K562 (cell line): Measurements from ENCODE around the gene CD82. TPM values are rescaled to one million over a fixed set of nuclear protein-coding genes. Genes with fewer than 3 reads are reported as not detected.
A peak's percentile ranks its signal among the peaks of the same experiment; 100 is the strongest.

Source experiments
- CHD7 ChIP-seq: fragments of 200-600 bp; sonication (generic); IDR thresholded peaks from one replicate; pipeline ENCODE4 v1.6.1; 2012; ENCODE audit warnings: mild to moderate bottlenecking, low read depth, low read length, inconsistent platforms
- E4F1 ChIP-seq: fragments of 250-450 bp; sonication (Bioruptor Pico); IDR thresholded peaks from 2 replicates; pipeline ENCODE4 v1.5.0; 2021; ENCODE audit warnings: mild to moderate bottlenecking, borderline replicate concordance
- GABPB1 ChIP-seq: sonication (generic); formaldehyde crosslinking; IDR thresholded peaks from 2 replicates; pipeline ENCODE4 v1.8.0; 2022; ENCODE audit warnings: mild to moderate bottlenecking, missing genetic modification reagents
- HNRNPUL1 ChIP-seq: fragments of 200-400 bp; formaldehyde crosslinking; IDR thresholded peaks from 2 replicates; pipeline ENCODE4 v1.6.1; 2017; ENCODE audit warnings: low read length
- MBD1 ChIP-seq: fragments of 250-450 bp; sonication (Bioruptor Pico); IDR thresholded peaks from 2 replicates; pipeline ENCODE4 v1.8.0; 2022; ENCODE audit warnings: inconsistent platforms
- MBD2 ChIP-seq: sonication (generic); IDR thresholded peaks from 2 replicates; pipeline ENCODE4 v1.6.1; 2016; ENCODE audit warnings: low read depth, borderline replicate concordance
- MXD1 ChIP-seq: fragments of 250-450 bp; sonication (Bioruptor Pico); IDR thresholded peaks from 2 replicates; pipeline ENCODE4 v1.8.0; 2021; ENCODE audit warnings: borderline replicate concordance, mild to moderate bottlenecking, moderate library complexity; ENCODE audit not compliant: poor library complexity, severe bottlenecking
- OTX1 ChIP-seq: fragments of 450-650 bp; formaldehyde crosslinking; IDR thresholded peaks from 2 replicates; pipeline ENCODE4 v1.4.0; 2022; ENCODE audit warnings: mild to moderate bottlenecking
- STAT5B ChIP-seq: fragments of 250-450 bp; sonication (Bioruptor Pico); IDR thresholded peaks from 2 replicates; pipeline ENCODE4 v1.8.0; 2021; ENCODE audit warnings: mild to moderate bottlenecking, inconsistent platforms
- ZNF124 ChIP-seq: sonication (generic); formaldehyde crosslinking; IDR thresholded peaks from 2 replicates; pipeline ENCODE4 v1.8.1; 2022; ENCODE audit warnings: missing genetic modification reagents
- ZNF23 ChIP-seq: fragments of 250-450 bp; sonication (Bioruptor Pico); IDR thresholded peaks from 2 replicates; pipeline ENCODE4 v1.4.0; 2020; ENCODE audit warnings: mild to moderate bottlenecking
- ZNF583 ChIP-seq: fragments of 250-450 bp; sonication (Bioruptor Pico); IDR thresholded peaks from 2 replicates; pipeline ENCODE4 v1.4.0; 2020
- ZNF589 ChIP-seq: fragments of 200-800 bp; sonication (Bioruptor generic); IDR thresholded peaks from 2 replicates; pipeline ENCODE4 v1.6.1; 2016; ENCODE audit warnings: low read depth, missing genetic modification characterization, missing compliant biosample characterization
- polyA plus RNA-seq, 8 experiments: library from polyadenylated mRNA; depleted of rRNA in 4 of 8; stranded (reverse) in 5 of 8; unstranded in 3 of 8; fragments of >200 nt; fragmentation: Nextera tagmentation in 2 of 8; fragmentation: Illumina TruSeq in 1 of 8; extraction: Ambion mirVana in 2 of 8; extraction: Trizol in 1 of 8; gene quantifications; 2 replicates each; pipeline versions ENCODE4 v1.2.1 to v1.2.3, GENCODE V29; 2011 to 2014; ENCODE audit warnings: inconsistent platforms in 1 of 8, missing spikeins in 1 of 8
- total RNA-seq, 7 experiments: library from RNA; depleted of rRNA in 6 of 7; stranded (reverse); fragments of >200 nt in 6 of 7; fragmentation: Illumina TruSeq in 2 of 7; extraction: Trizol in 2 of 7; gene quantifications; 2 replicates each; pipeline versions ENCODE4 v1.2.1 to v1.2.3, GENCODE V29; 2011 to 2021; ENCODE audit warnings: low replicate concordance in 1 of 7

CD82 gene
- total and polyA plus RNA-seq, 9 of the 15 experiments (the other 6 are each of a cell fraction or from before 2014, with no cell fraction given): 0.27 to 9.4 (median 3.0) TPM

GRCh38 chr11:44531116-44531504 lies 34.4 kb upstream of the CD82 start (continued):
- TF ChIP-seq CHD7 (no peak), GABPB1 (CRISPR knock-in tag) (no peak), STAT5B (CRISPR knock-in tag) (no peak), ZNF124 (CRISPR knock-in tag) (no peak), MBD2 (peak; percentile 62; the same call in 1 of the 2 replicates), MBD1 (CRISPR knock-in tag) (no peak), E4F1 (CRISPR knock-in tag) (no peak), HNRNPUL1 (no peak), ZNF583 (CRISPR knock-in tag) (peak; percentile 80; the same call in 1 of the 2 replicates), OTX1 (CRISPR knock-in tag) (peak; percentile 67; the same call in 1 of the 2 replicates), ZNF589 (peak; percentile 83), MXD1 (CRISPR knock-in tag) (no peak), ZNF23 (CRISPR knock-in tag) (no peak)
